ENCODE measurements around the gene ATP10D.

Gene ATP10D

DNA sequence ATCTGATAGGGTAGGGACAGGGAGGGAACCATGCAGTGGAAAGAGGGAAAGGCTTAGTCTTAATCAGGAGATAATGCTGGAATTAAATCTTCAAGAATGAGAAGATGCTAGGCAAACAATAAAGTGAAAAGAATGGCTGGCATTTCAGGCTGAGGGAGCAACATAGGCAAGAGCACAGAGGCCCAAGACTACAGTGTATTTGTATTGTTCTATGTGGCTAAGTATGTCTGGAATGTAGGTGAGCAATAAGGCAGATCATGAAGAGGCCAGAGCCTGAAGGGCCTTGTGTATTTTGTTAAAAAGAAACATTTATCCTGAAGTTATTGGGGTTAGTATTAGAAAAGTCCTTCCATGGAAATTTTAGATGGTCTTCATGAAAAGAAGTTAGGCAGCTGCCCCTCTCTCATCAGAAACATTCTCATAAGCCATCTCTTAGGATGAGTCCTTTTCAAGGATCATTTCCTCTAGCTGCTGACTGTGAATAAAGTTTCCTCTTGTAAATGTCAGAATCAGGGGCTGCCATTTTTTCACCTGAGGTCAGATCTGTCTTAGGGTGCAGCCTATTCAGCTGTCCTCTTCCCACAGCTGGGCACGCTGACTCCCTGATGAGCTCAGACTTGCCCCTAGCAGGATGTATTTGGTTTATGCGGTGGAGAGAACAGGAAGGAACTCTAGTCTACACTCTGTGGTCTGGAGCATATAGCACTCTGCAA, 46.3 kb downstream of the ATP10D start:
- peaks cover 0 to 28% (median 12%) of the 10 kb centered on the region in 4 donors for H3K4me1 ChIP-seq
- no peaks in the 10 kb centered on the region for H3K27me3 ChIP-seq
- no peak overlapping the region for H3K4me3 ChIP-seq
- no peak for DNase-seq
- intact Hi-C loops (cut with DNase I; ENCODE audit: low total_unique reads): no loop called here
- H3K9me3 ChIP-seq: no peaks in the 10 kb centered on the region
- TF ChIP-seq, protein P1, sequence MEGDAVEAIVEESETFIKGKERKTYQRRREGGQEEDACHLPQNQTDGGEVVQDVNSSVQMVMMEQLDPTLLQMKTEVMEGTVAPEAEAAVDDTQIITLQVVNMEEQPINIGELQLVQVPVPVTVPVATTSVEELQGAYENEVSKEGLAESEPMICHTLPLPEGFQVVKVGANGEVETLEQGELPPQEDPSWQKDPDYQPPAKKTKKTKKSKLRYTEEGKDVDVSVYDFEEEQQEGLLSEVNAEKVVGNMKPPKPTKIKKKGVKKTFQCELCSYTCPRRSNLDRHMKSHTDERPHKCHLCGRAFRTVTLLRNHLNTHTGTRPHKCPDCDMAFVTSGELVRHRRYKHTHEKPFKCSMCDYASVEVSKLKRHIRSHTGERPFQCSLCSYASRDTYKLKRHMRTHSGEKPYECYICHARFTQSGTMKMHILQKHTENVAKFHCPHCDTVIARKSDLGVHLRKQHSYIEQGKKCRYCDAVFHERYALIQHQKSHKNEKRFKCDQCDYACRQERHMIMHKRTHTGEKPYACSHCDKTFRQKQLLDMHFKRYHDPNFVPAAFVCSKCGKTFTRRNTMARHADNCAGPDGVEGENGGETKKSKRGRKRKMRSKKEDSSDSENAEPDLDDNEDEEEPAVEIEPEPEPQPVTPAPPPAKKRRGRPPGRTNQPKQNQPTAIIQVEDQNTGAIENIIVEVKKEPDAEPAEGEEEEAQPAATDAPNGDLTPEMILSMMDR (IDR thresholded peaks at IDR 0.05): no peak
- H3K36me3 ChIP-seq: peaks cover 4 to 49% (median 26%) of the 10 kb centered on the region in 3 donors
- peak overlapping the region; percentile 33 to 40 for H3K27ac ChIP-seq

DNA sequence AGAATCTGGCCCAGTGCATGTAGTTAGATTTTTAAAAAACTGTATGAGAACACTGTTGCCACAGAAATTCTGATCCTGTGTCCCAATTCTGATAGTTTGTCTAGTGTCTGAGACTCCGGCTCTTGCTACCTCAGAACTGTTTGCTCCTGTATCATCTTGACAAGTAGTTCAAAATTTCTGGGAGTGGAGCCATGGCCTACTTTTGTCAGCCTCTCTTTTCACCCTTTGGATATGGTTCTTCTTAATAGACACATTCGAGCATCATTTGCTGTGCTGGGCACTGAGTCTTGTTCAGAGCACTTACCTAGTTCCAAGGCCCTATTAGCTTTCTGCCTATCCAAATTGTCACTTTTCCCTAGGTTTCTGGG, 46.9 kb downstream of the ATP10D start:
- peaks cover 0 to 28% (median 12%) of the 10 kb centered on the region in 4 donors for H3K4me1 ChIP-seq
- H3K27me3 ChIP-seq: no peaks in the 10 kb centered on the region
- H3K9me3 ChIP-seq: no peaks in the 10 kb centered on the region
- H3K36me3 ChIP-seq: peaks cover 9 to 51% (median 31%) of the 10 kb centered on the region in 3 donors
- intact Hi-C loops (cut with DNase I; ENCODE audit: low total_unique reads): no loop called here
- no peak overlapping the region for H3K4me3 ChIP-seq
- TF ChIP-seq, protein P1 (IDR thresholded peaks at IDR 0.05): no peak
- peak overlapping the region; percentile 33 to 40 for H3K27ac ChIP-seq
- DNase-seq: no peak

DNA sequence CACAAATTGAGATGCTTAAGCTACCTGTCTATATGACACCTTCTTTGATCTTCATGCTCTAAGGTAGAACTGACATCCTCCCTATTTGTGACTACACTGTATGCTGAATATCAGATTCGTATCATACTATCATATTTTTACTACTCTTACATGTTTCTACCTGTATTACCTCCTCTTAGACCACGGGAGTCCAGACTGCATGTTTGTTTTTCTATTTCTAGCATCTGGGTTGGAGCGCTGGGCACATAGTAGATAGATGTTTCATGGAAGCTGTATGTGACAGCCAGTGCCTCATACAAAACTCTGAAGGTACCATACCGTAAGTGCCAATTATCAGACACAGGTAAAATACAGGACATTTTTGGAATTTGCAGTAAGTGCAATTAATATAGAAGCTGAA, 47.6 kb downstream of the ATP10D start:
- TF ChIP-seq, protein P1 (IDR thresholded peaks at IDR 0.05): no peak
- Histone ChIP-seq H3K4me1 (peaks cover 0 to 28% (median 12%) of the 10 kb centered on the region in 4 donors), H3K4me3 (no peak overlapping the region), H3K9me3 (no peaks in the 10 kb centered on the region), H3K27me3 (no peaks in the 10 kb centered on the region), H3K36me3 (peaks cover 12 to 46% (median 25%) of the 10 kb centered on the region in 3 donors), H3K27ac (no peak overlapping the region)
- intact Hi-C loops (cut with DNase I; ENCODE audit: low total_unique reads): no loop called here
- no peak for DNase-seq

DNA sequence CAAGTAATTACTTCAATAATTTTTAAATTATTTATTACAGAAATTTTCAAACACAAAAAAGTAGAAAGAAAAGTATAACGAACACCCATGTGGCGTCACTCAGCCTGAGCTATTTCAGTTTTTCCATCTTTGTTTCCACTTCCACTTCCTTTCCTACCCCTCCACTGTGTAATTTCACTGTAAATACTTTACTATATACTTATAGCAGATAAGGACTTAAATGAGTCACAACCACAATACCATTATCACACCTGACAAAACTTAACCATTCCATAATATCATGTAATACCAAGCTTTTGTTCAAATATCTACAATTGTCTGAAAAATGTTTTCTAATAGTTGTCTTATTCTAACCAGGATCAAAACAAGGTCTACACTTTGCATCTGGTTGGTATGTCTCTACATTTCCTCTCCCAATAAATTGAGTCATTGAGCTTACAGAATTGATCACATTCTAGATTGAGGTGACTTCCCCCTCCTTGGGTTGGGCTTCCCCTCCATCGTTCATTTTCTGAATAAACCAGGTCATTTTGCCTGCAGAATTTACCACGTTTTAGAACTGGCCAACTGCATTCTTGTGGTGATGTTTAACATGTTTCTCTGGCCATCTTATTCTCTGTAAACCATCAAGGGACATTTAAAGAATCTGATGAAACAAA, 48.7 kb downstream of the ATP10D start:
- TF ChIP-seq, protein P1 (IDR thresholded peaks at IDR 0.05): no peak
- DNase-seq: no peak
- H3K27ac ChIP-seq: no peak overlapping the region
- peaks cover 0 to 28% (median 12%) of the 10 kb centered on the region in 4 donors for H3K4me1 ChIP-seq
- intact Hi-C loops (cut with DNase I; ENCODE audit: low total_unique reads): no loop called here
- H3K36me3 ChIP-seq: peaks cover 12 to 35% (median 19%) of the 10 kb centered on the region in 3 donors
- H3K9me3 ChIP-seq: no peaks in the 10 kb centered on the region
- no peak overlapping the region for H3K4me3 ChIP-seq
- no peaks in the 10 kb centered on the region for H3K27me3 ChIP-seq

DNA sequence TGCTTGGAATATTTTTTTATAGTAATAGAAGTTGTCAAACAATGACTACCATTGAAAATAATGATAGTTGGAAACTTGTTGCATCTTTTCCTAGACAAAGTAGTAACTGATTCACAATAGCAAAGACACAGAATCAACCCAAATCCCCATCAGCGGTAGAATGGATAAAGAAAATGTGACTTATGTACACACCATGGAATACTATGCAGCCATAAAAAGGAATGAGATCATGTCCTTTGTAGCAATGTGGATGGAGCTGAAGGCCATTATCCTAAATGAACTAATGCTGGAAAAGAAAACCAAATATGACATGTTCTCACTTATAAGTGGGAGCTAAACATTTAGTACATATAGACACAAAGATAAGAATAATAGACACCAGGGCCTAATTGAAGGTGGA, 49.7 kb downstream of the ATP10D start:
- no peak overlapping the region for H3K4me3 ChIP-seq
- no peaks in the 10 kb centered on the region for H3K9me3 ChIP-seq
- intact Hi-C loops (cut with DNase I; ENCODE audit: low total_unique reads): no loop called here
- no peaks in the 10 kb centered on the region for H3K27me3 ChIP-seq
- TF ChIP-seq, protein P1 (IDR thresholded peaks at IDR 0.05): no peak
- H3K4me1 ChIP-seq: peaks cover 0 to 28% (median 12%) of the 10 kb centered on the region in 4 donors
- no peak for DNase-seq
- peaks cover 12 to 30% (median 19%) of the 10 kb centered on the region in 3 donors for H3K36me3 ChIP-seq
- H3K27ac ChIP-seq: no peak overlapping the region
